ENCODE data around the gene UBE2D1. TPM values are rescaled to one million over a fixed set of nuclear protein-coding genes. Genes with fewer than 3 reads are reported as not detected.

The UBE2D1 gene
- total RNA-seq, 4 donors from 2014 or later = 11.5 to 34.2 (median 14.6) TPM

DNA sequence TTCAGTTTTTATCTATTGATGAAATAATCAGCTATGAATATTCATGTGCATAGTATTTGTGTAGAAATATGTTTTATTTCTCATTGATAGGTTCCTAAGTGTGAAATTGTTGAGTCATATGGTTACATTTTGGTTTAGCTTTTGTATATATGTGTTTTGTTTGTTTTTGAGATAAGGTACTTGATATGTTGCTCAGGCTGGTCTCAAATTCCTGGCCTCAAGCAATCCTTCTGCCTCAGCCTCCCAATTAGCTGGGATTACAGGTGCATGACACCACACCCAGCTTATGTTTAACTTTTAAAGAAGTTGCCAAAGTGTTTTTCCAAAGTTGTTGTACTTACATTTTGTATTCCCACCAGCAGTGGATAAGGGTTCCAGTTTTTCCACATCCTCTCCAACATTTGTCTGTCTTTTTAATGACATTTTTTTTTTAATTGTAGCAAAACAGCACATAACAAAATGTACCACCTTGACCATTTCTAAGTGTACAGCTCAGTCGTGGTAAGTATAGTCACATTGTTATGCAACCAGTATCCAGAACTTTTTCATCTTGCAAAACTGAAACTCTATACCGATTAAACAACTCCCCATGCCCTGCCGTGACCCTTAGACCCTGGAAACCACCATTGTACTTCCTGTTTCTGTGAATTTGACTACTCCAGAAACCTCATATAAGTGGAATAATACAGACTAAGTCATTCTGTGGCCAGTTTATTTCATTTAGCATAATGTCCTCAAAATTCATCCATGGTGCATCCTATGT, 12.6 kb upstream of the UBE2D1 start:
- TF ChIP-seq, protein P1, sequence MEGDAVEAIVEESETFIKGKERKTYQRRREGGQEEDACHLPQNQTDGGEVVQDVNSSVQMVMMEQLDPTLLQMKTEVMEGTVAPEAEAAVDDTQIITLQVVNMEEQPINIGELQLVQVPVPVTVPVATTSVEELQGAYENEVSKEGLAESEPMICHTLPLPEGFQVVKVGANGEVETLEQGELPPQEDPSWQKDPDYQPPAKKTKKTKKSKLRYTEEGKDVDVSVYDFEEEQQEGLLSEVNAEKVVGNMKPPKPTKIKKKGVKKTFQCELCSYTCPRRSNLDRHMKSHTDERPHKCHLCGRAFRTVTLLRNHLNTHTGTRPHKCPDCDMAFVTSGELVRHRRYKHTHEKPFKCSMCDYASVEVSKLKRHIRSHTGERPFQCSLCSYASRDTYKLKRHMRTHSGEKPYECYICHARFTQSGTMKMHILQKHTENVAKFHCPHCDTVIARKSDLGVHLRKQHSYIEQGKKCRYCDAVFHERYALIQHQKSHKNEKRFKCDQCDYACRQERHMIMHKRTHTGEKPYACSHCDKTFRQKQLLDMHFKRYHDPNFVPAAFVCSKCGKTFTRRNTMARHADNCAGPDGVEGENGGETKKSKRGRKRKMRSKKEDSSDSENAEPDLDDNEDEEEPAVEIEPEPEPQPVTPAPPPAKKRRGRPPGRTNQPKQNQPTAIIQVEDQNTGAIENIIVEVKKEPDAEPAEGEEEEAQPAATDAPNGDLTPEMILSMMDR (IDR thresholded peaks at IDR 0.05; ENCODE audit: low read depth) = no peak

DNA sequence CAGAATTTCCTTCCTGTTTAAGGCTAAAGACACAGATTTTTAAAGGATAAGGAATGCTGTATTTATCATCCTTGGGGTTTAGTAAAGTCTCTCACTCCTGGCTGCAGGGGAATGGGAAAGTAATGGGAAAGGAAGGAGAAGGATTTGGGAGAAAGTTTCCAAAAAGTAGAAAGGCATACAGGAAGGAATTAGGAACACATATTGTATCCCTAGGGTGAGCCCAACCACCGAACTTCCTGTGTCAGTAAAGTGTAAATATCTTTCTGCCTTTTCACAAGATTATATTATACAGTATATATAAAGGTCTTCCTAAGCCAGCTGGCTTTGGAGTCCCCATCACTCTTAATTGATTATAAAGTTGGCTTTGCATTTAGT, 12.0 kb upstream of the UBE2D1 start:
- TF ChIP-seq, protein P1 (IDR thresholded peaks at IDR 0.05; ENCODE audit: low read depth) = no peak

DNA sequence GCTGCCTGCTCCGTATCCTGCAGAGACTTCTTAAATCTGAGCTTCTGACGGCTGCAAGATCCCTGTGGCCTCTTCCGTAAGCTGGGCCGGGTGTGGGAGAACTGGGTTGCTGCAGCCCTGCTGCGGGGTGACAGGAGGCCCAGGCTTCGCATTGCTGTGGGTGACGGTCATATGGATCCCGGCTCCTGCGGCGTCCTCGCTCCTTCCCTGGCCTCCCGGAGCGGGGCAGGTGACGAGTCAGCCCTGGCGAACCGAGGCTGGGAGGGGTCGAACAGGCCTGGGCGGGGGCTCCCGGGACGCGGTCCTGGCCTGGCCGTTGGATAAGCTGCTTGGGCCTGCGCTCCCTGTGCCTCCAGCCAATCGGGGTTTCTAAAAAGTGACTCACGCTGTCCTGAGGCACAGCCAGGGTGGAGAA, 7.8 kb upstream of the UBE2D1 start:
- TF ChIP-seq, protein P1 (IDR thresholded peaks at IDR 0.05; ENCODE audit: low read depth) = no peak

GRCh38 chr10:58328233-58328632, 6.6 kb upstream of the UBE2D1 start:
- TF ChIP-seq, protein P1 (IDR thresholded peaks at IDR 0.05; ENCODE audit: low read depth) = no peak

- TF ChIP-seq, protein P1 (IDR thresholded peaks at IDR 0.05; ENCODE audit: low read depth) = no peak
Observed at GRCh38 chr10:58330431-58330830, 4.4 kb upstream of the UBE2D1 start.

DNA sequence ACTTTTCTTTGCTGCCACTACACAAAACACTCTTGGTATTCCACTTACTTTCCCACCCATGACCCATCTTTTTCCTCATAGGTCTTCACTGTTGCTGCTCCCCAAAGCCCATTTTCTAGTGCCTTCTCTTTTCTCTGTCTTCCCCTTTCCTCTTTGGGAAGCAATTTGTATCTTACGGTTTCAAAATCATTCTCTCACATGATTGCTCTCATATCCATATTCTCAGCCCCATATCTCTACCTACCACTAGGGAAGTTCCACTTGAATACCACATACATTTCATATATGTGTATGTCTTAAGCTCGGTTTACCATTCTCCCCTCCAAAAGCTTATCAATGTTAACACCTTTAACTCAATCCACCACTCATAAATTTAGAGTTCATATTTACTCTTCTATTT, 3.2 kb upstream of the UBE2D1 start:
- TF ChIP-seq, protein P1 (IDR thresholded peaks at IDR 0.05; ENCODE audit: low read depth) = no peak

DNA sequence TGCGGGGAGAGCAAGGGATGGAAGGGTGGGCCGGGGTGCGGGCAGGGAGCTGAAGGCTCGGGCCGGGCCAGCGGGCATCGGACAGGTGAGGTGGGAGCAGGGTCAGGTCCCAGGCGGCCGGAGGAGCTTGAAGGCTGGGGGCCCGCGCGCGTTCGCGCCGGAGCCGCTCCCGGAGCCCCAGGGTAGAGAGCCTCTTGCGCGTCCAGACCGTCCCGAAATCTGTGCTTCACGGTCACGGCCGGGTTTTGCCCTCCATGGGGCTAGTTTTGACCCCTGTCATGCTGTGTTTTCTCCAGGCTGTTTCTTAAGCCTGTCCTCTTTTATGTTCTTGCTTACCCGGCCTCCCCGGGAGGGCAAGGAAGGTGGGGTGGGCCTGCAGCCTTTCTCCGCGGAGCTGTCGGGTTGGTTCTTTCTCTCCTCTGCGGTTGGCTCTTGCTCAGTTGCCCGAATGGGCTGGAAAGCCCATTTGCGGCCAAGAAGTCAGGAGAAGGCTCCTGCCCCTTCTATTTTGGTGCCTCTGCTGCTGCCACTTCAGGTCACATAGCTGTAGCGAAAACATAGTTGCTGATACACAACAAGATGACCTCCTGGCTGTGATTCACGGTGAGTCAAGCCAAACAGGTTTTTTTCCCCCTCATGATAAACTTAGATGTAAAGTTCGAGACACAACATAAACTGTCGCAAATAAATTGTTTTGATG, 650 bp downstream of the UBE2D1 start:
- TF ChIP-seq, protein P1 (IDR thresholded peaks at IDR 0.05; ENCODE audit: low read depth) = no peak
